ENCODE data around the gene MSANTD7.
A peak's percentile ranks its signal among the peaks of the same experiment; 100 is the strongest.
"Not testable (repeated sequence)": the region's sequence is repeated elsewhere in the genome, so short reads cannot be mapped to it uniquely, and the experiment has no call there.

The MSANTD7 gene

DNA sequence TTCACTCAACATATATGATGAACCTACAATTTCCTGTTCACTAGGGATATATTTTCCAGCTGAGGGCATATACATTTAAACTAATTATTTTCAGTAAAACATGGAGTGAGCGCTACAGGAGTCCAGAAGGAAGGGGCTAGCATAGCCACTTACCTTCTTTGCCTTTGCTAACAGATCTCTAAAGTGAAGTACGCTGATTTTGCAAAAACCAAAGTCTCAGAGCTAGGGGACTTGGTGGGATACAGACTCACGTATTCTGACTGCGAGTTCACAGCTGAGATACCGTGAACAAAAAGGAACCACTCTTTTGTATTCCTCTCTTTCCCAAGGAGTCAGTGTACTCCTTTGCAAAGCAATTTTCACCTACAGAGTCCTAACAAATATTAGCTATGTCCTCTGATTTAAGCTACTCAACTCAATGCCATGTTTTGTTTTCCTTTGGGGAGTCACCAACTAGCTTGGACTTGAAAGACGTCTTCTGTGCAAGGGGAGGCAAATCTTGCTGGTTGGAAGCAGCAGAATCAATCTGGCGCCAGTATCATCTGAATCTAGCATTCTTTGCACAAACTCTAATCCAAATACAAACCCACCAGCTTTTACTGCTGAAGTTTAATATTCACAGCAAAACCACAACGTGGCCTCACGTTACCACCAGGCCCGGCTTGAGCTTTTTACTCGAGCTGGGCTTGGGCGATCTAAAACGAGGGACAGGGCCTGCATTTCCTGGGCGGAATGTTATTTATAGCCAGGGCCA lies 926 bp upstream of the MSANTD7 start:
- no peak for DNase-seq (ENCODE audit: low spot score)

GRCh38 chr10:14838582-14839304 lies 637 bp downstream of the MSANTD7 start:
- peak; percentile 3 for DNase-seq (ENCODE audit: low spot score)

DNA sequence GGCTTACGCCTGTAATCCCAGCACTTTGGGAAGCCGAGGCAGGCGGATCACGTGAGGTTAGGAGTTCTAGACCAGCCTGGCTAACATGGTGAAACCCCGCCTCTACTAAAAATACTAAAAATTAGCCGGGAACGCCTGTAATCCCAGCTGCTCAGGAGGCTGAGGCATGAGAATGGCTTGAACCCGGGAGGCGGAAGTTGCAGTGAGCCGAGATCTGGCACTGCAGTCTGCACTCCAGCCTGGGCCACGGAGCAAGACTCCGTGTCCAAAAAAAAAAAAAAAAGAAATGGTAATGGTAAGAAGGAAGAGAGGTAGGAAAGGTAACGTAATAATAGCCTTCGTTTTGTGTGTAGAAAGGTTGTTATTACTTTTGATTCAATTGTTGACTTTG lies 1.2 kb downstream of the MSANTD7 start:
- DNase-seq (ENCODE audit: low spot score), result no peak

GRCh38 chr10:14840178-14840577 lies 2.1 kb downstream of the MSANTD7 start:
- no peak for DNase-seq (ENCODE audit: low spot score)

GRCh38 chr10:14843327-14843988 lies 5.4 kb downstream of the MSANTD7 start:
- no peak for DNase-seq (ENCODE audit: low spot score)

DNA sequence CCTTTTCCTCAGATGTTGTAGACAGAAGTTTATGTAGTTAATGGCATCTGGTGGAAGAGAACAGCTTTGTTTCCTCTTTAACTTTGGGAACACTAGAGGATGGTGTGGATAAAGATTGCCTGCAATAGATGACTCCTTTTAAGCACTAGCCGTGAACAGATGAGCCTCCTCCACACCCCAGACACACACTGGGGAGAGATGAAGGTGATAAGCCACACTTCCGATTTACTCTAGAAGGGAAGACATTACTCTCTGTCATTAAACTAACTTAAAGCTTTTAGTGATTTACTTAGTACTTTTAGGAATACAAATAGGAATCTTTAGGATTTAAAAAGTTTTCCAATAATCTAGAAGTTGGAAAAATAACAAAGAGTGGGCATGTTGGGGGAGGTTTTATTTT lies 6.8 kb downstream of the MSANTD7 start:
- DNase-seq (ENCODE audit: low spot score), result no peak

GRCh38 chr10:14852236-14852635 lies 14.1 kb downstream of the MSANTD7 start:
- no peak for DNase-seq (ENCODE audit: low spot score)

- no peak for DNase-seq (ENCODE audit: low spot score)
Measured at GRCh38 chr10:14855453-14855852, 17.3 kb downstream of the MSANTD7 start.

- DNase-seq (ENCODE audit: low spot score), result no peak
Measured at GRCh38 chr10:14858338-14858960, 20.3 kb downstream of the MSANTD7 start.

DNA sequence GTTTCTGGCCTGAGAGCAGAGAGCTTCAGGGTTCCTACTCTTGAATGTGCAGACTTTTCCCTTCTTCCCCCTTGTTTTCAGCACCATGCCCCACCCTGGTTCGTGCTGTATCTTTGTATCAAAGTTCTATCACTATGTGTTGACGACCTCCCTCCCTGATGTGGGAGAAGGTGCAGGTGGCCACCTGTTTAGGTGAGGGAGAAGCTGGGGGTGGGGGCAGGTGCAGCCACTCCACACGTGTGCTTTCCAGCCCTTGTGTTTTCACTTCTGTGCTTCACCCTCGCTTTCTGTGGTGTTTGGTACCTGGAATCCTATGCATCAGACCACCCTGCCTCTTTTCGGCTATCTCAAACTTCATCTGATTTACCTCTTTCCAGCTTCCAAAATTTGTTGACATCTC lies 20.9 kb downstream of the MSANTD7 start:
- DNase-seq (ENCODE audit: low spot score), result no peak

DNA sequence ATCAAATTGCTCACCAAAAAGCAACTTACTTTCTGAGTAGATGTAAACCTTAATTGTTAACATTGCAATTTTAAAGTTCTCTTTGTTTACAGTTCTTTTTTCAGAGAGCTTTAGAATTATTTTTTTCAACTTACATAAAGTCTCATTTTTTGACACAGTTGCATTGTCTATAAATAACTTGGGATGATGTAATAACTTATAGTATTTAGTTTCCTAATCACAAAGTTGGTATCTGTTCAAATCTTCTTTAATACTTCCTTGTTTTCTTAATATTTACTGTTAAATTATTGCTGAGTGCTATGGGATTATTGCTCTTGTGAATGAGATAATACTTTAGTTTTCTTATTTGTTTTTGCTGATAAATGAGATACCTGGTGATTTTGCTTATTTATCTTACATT lies 21.7 kb downstream of the MSANTD7 start:
- no peak for DNase-seq (ENCODE audit: low spot score)

DNA sequence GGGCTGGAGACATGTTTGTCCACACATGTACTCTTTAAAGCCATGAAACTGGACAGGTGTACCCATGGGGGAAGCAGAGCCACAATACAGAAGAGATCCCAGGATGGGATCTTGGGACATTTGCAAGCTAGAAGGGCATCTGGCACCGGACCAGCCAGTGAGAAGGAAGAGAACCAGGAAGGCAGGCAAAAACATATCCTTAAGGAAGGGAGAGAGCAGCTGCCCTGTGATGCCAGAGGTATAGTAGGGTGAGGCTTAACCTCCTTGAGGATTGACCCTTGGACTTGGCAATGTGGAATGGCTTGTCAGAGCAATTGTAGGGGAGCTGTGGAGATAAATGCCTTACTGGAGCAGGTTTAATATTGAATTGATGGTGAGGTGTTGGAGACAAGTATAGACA lies 22.7 kb downstream of the MSANTD7 start:
- no peak for DNase-seq (ENCODE audit: low spot score)

DNA sequence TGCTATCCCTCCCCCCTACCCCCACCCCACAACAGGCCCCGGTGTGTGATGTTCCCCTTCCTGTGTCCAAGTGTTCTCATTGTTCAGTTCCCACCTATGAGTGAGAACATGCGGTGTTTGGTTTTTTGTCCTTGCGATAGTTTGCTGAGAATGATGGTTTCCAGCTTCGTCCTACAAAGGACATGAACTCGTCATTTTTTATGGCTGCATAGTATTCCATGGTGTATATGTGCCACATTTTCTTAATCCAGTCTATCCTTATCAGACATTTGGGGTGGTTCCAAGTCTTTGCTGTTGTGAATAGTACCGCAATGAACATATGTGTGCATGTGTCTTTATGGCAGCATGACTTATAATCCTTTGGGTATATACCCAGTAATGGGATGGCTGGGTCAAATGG lies 26.4 kb downstream of the MSANTD7 start:
- DNase-seq (ENCODE audit: low spot score), result not testable (repeated sequence)

- DNase-seq (ENCODE audit: low spot score), result not testable (repeated sequence)
Measured at GRCh38 chr10:14864871-14865270, 26.8 kb downstream of the MSANTD7 start.

- no peak for DNase-seq (ENCODE audit: low spot score)
Measured at GRCh38 chr10:14873090-14873760, 35.1 kb downstream of the MSANTD7 start.

DNA sequence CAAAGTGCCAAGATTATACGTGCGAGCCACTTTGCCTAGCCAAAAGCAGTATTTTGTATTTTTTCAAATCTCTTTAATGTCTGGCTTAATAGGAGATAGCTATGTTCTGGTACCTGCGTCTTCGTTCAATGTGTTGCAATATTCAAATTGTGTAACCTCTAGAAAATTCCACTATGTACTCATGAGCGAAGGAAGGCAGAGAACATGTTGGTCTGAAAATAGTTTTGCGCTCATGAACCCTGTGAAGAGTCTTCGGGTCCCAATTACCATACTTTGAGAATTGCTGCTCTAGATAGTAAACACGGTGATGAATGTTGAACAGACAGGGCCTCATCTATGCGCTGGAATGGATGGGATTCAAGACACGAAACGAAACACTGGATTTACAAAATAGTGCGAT lies 37.8 kb downstream of the MSANTD7 start:
- no peak for DNase-seq (ENCODE audit: low spot score)

DNA sequence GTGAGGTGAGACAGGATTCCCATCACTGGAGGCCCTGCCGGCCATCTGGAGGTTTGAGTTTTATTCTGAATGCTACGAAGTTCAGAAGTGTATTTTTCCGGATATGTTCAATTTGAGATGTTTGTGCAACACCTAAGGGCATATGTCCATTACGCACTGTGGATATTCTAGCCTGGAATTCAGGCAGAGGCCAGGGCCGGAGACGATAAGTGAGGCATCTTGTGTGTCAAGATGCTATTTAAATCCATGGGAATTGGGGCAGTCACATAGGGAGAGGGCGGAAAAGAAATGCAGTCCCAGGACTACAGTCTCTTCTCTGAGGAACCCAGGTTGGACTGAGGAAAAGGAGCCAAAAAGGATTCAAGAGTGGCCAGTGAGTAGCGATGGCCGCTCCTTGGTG lies 38.7 kb downstream of the MSANTD7 start:
- no peak for DNase-seq (ENCODE audit: low spot score)

GRCh38 chr10:14878266-14879123 lies 40.4 kb downstream of the MSANTD7 start, which contains the start of gene SUV39H2:
Gene SUV39H2 (plus strand): TSS chr10:14878866. CDS start chr10:14878889, 23 bp downstream.
- DNase-seq (ENCODE audit: low spot score), result peak; percentile 92

DNA sequence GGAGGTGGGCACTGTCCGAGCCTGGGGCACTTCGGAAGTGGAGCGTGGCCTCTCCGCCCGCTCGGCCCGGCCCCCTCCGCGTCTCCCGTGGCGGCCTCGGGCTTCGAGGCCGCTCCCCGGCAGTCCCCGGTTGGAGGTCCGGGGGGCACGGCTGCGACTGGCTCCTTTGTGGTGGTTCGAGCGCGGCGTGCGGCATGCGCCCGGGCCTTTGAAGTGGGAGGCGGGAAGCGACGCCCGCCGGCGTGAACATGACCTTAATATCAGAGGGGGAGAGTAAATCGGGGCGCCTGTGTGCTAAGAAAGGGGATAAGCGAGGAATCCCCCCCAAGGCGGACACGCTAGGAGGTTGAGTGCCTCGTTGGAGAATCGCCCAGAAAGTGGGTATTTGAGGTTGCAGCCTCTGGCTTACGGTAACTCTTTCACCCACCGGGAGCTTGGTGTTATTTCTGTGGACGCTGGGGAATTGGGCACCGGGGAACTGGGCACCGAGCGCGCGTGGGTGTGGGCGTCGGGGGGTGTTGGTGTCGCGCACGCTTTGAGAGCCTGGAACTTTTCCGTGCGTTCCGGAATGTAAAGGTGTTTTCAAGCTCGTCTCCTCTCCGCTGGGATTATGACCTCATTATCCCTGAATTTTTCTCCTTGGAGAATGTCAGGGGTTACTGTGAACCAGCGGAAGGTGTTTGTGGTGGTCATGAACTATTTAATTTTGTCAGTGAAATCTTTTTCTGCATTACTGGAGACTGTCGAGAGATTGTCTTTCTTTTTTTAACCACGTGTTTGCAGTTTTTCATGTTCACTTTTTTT lies 41.2 kb downstream of the MSANTD7 start:
- DNase-seq (ENCODE audit: low spot score), result peak; percentile 4

DNA sequence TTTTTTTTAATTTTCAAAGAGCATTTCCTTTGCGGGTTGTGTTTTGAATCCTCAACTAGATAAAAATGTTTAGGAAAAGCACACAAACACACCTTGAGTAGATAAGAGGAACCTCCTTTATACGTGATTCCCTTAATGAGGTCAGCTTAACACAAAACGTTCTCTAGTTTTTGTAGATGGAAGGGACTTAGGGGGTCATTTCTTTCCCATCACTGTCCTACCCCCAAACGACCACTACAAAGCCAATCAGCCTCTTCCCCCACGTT lies 41.8 kb downstream of the MSANTD7 start:
- no peak for DNase-seq (ENCODE audit: low spot score)
